Activated T-cell treated with anti-CD3 and anti-CD28 coated beads, Interleukin-2, amount 50 U/mL, for 72 hours (primary cell): ENCODE measurements around the gene BTG1. TPM values are rescaled to one million over a fixed set of nuclear protein-coding genes. Genes with fewer than 3 reads are reported as not detected.

Source experiments
- ATAC-seq, 2 donors: fragments of 150-1000 bp; cut with Tn5 transposase; replicated peaks in 1 of 2; 2 replicates each; pipeline ENCODE4 v1.10.0; 2021; ENCODE audit warnings: moderate library complexity in 2 of 2, mild to moderate bottlenecking in 1 of 2
- DNase-seq, 2 donors: peaks; one replicate each; pipeline ENCODE4 v3.0.0; 2021 to 2022; ENCODE audit warnings: mixed read lengths in 1 of 2
- H3K27ac Mint-ChIP-seq: one replicate; pipeline ENCODE4 v1.8.0; 2022; ENCODE audit warnings: mild to moderate bottlenecking, moderate library complexity, mixed read lengths
- H3K27me3 Mint-ChIP-seq: one replicate; pipeline ENCODE4 v1.8.0; 2022; ENCODE audit warnings: low read depth, mixed read lengths
- H3K36me3 Mint-ChIP-seq, 2 donors: one replicate each; pipeline ENCODE4 v1.8.0; 2022; ENCODE audit warnings: mixed read lengths in 2 of 2, mild to moderate bottlenecking in 1 of 2; ENCODE audit not compliant: insufficient read depth in 2 of 2
- H3K4me1 Mint-ChIP-seq: one replicate; pipeline ENCODE4 v1.8.0; 2022; ENCODE audit warnings: low read depth, mixed read lengths
- H3K4me3 Mint-ChIP-seq, 2 donors: one replicate each; pipeline ENCODE4 v1.8.0; 2022; ENCODE audit warnings: mild to moderate bottlenecking in 2 of 2, mixed read lengths in 2 of 2, moderate library complexity in 2 of 2
- H3K9me3 Mint-ChIP-seq, 2 donors: one replicate each; pipeline ENCODE4 v1.8.0; 2022; ENCODE audit warnings: mixed read lengths in 2 of 2
- total RNA-seq, 2 donors: library from RNA; stranded (reverse); gene quantifications; one replicate each; pipeline ENCODE4 v1.2.3, GENCODE V29; 2022

The BTG1 gene
- total RNA-seq, 2 donors from 2014 or later = 258 to 337 TPM

DNA sequence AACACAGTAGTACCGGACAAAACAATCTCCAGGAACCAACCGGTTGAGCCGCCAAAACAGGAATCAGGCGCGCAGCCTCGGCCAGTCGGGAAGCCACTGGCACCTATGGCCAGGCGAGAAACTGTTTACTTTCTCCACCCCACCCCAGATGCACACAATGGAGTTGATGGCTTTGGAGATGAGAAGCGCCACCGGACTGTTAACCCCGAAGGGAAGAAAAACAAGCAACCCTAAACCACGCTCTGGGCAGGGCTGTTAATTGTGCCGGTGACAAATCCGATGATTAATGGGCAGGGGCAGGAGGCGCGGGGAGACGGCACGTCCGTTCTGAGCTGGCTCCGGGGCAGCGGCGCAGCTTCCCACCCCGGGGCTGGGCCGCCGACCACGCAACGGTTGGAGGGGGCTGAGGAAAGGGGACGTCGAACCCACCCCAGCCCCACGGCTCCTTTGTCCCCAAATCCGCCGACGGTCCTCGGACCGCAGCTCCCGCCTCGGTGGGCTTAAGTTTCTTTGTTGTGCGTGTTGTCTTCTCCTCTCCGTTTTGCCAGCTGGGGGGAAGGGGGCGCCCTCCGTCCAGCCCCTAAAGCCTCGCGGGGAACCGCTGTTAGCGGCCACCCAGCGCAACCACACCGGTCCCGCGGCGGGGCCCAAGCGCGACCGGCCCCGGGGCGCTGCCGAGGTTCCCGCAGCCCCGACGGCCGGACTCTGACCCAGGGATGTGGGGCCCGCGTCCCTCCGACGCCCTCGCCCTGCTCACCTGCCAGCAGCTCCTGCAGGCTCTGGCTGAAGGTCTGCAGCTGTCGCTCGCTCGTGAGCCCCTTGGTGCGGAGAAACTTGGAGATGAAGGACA lies 790 bp downstream of the BTG1 start:
- Mint-ChIP-seq H3K9me3 (no peaks in the 10 kb centered on the region), H3K27me3 (no peaks in the 10 kb centered on the region), H3K4me3 (peak overlapping the region; percentile 98), H3K36me3 (peaks cover 26 to 58% of the 10 kb centered on the region in 2 donors), H3K27ac (peak overlapping the region; percentile 99), H3K4me1 (peaks cover 39% of the 10 kb centered on the region)
- DNase-seq (peak; percentile 63 to 73), ATAC-seq (peak; percentile 3 to 8)

DNA sequence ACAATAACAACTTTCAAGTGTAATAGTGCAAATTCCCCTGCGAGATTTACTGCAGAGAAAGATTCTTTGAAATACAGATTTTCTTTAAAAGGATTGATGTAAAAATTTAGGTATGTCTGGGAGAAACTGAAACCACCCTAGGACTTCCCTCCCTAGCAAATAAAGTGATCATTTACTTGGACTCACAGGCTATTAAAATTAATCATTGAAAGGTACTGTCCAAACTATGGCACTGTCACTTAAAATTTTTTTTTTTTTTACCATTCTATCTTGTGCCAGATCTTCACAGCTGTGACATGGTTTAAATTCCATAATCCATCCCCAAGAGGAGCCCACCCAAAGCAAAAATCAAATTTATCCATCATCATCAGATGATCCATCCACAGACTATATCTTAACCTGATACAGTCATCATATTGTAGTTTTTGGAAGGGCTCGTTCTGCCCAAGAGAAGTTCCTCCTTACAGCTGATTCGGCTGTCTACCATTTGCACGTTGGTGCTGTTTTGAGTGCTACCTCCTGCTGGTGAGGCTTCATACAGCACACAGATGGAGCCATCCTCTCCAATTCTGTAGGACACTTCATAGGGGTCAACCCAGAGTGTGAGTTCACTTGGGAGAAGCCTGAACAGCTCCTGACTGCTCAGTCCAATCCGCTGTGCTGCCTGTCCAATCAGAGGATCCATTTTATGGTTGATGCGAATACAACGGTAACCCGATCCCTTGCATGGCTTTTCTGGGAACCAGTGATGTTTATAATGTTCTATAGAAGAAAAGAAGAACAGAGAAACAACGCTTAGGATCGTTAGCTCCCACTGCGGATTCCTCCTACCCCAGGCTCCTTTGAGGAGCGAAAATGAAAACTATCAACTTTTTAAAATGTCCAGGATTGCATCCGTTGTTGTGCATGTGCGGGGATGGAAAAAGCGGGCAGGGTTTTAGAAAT lies 1.7 kb downstream of the BTG1 start:
- peak; percentile 48 to 50 for ATAC-seq
- no peaks in the 10 kb centered on the region for H3K27me3 Mint-ChIP-seq
- peaks cover 37% of the 10 kb centered on the region for H3K4me1 Mint-ChIP-seq

DNA sequence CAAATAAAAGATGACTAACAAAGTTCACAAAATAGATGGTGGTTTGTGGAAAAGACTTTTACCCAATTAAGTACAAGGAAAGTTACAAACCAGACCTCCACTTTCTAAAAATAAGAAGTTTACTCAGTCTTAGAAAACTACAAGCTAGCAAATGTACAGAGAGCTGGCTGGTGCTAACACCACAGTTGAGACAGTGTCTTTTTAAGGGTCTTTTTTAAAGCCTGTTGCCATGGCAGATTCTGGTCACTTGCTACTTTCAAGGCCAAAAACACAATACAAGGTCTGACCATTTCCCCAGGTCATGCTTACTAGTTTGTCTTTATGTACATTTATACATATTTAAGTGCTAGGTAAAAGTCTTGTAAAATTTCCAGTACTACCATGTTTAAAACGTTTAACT lies 2.4 kb downstream of the BTG1 start:
- DNase-seq (no peak), ATAC-seq (no peak)
- no peaks in the 10 kb centered on the region for H3K27me3 Mint-ChIP-seq
- peaks cover 37% of the 10 kb centered on the region for H3K4me1 Mint-ChIP-seq
- no peaks in the 10 kb centered on the region for H3K9me3 Mint-ChIP-seq
- H3K4me3 Mint-ChIP-seq = peak overlapping the region; percentile 98
- peak overlapping the region; percentile 92 for H3K27ac Mint-ChIP-seq
- H3K36me3 Mint-ChIP-seq = peaks cover 32 to 70% of the 10 kb centered on the region in 2 donors

More for the DNA sequence above, 1.7 kb downstream of the BTG1 start:
- Mint-ChIP-seq H3K9me3 (no peaks in the 10 kb centered on the region), H3K36me3 (peaks cover 30 to 66% of the 10 kb centered on the region in 2 donors), H3K4me3 (peak overlapping the region; percentile 98), H3K27ac (peak overlapping the region; percentile 92)
- DNase-seq = peak; percentile 75 to 79

DNA sequence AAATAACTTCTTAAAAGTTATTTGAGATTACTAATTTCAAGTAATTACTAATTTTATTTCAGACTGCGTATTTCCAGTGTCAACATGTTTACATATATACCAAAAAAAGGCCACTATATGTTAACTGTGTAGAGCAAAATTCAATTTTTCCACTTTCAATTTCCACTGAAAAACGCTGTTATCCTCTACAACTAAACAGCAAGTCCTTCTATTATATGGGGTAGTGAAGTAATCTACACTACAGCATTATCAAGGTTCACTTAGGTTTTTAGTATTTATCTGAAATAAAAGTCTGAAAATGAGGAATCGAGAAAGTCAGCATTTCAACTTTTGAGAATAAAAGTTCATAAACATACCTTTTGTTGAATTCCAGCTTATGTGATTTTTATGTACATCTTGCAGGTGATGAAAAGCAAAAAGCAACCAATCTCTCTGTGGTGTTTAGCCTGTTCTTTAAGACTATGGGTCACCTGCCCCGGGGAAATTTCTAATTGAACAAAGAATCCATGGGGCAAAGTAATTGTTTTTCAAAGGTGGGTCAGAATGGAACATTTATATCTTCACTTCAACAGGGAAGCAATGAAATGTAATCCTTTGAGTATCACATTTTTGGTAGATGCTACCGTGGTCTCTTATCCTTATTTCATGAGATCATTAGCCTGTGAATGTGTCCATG lies 3.3 kb downstream of the BTG1 start:
- peaks cover 36 to 71% of the 10 kb centered on the region in 2 donors for H3K36me3 Mint-ChIP-seq
- no peak for DNase-seq
- H3K4me1 Mint-ChIP-seq = peaks cover 37% of the 10 kb centered on the region
- no peak for ATAC-seq
- no peaks in the 10 kb centered on the region for H3K9me3 Mint-ChIP-seq
- peak overlapping the region; percentile 98 for H3K4me3 Mint-ChIP-seq
- H3K27me3 Mint-ChIP-seq = no peaks in the 10 kb centered on the region
- peak overlapping the region; percentile 92 for H3K27ac Mint-ChIP-seq

DNA sequence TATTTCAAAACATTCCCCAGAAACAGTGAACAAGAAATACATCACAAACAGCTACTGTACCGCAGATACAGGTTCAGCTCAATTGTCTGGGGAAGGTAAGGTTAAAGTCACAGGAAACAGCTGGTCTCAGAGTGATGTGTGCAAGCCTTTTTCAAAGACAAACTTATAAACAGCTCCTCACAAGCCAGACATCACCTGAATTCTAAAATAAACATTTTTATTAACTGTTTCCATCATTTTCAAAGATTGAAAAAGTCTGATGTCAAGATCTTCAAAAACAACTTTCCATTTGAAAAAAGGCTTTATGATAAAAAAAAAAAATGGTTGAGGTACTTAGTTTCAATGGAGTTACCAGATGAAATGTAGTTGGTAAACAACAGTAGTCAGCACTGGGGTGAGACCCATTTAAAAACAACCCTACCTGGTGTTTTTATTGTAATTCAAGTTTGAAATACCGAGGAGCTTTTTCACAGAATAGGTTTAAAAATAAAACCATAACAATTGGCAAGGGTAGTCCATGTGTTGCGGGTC lies 4.0 kb downstream of the BTG1 start:
- H3K27me3 Mint-ChIP-seq = no peaks in the 10 kb centered on the region
- peak overlapping the region; percentile 92 for H3K27ac Mint-ChIP-seq
- H3K4me3 Mint-ChIP-seq = peak overlapping the region; percentile 98
- H3K4me1 Mint-ChIP-seq = peaks cover 37% of the 10 kb centered on the region
- DNase-seq = no peak
- ATAC-seq = no peak
- H3K36me3 Mint-ChIP-seq = peaks cover 36 to 74% of the 10 kb centered on the region in 2 donors
- no peaks in the 10 kb centered on the region for H3K9me3 Mint-ChIP-seq

DNA sequence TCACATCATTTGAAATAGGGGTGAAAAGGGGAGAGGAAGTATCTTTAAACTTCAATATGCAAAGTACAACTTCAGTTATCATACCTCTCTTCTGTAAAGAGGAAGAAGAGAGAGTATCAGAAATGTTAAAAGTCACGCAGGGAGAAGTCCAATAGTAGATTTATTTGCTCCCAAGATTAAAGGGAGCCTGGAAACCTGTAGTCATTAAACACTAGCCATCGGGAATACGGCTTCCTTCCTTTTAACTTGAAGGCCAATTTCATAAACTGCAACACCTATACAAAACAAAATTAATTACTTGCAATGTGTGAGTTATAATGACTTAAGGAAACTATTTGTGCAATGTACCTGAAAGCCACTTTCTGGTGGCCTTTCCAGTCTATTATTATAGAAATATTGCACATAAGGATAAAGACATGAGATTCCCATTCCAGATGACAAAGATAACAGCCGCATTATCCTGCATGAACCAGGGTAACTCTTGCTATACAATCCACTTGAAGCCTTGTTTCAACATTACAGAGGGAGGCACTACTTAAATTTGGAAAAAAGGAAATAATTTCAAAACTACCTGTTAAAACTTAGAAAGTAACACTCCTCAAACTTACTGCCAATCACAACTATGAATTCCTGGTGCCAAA lies 4.6 kb downstream of the BTG1 start:
- Mint-ChIP-seq H3K9me3 (peaks cover 0 to 1% of the 10 kb centered on the region in 2 donors), H3K4me1 (peaks cover 38% of the 10 kb centered on the region), H3K4me3 (peak overlapping the region; percentile 98), H3K27me3 (no peaks in the 10 kb centered on the region), H3K36me3 (peaks cover 38 to 73% of the 10 kb centered on the region in 2 donors), H3K27ac (peak overlapping the region; percentile 92)
- no peak for DNase-seq
- no peak for ATAC-seq

DNA sequence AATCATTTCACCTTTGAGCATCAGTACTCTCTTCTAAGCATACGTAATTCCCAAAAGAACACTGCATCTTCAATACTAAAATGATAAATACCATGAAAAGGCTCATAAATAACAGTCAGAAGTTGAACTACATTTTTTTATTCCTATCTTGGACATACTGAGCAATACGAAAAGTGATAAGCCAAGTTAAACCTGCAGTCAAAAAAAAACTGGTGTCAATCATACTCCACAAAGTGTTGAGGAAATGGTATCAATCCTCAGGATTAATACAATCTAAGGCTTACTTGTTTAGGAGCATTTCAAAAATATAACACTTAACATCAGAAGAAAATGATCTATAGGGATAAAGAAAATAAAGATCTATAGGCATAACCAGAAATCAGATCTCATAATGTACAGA lies 5.5 kb downstream of the BTG1 start:
- ATAC-seq (no peak), DNase-seq (no peak)
- H3K4me1 Mint-ChIP-seq = peaks cover 46% of the 10 kb centered on the region
- peaks cover 38 to 72% of the 10 kb centered on the region in 2 donors for H3K36me3 Mint-ChIP-seq
- H3K27me3 Mint-ChIP-seq = no peaks in the 10 kb centered on the region
- H3K4me3 Mint-ChIP-seq = peak overlapping the region; percentile 98
- peak overlapping the region; percentile 92 for H3K27ac Mint-ChIP-seq
- H3K9me3 Mint-ChIP-seq = peaks cover 0 to 1% of the 10 kb centered on the region in 2 donors

DNA sequence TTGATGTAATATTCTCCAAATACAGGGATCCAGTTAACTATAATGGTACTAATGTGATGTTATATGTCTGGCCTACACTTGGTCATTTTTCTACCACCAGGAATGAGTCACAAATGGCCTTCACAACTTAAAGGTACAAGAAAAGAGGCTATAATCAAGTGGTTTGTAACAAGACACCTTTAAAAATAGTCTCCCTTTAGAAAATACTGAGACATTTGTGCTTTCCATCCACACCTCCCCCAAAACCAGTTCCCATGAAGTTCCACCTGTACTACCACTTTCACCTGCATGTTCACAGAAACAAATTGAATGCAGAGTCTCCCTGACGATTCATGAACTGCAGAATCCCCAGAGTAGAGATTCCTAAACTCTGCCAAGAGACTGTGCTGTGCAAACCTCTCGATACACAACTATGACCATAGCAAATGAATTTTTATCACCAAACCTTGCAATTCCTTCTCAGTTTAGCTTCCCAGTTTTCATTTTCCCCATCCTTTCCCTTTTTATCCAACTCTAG lies 6.0 kb downstream of the BTG1 start:
- Mint-ChIP-seq H3K36me3 (peaks cover 40 to 72% of the 10 kb centered on the region in 2 donors), H3K9me3 (peaks cover 0 to 1% of the 10 kb centered on the region in 2 donors), H3K27ac (peak overlapping the region; percentile 92), H3K4me1 (peaks cover 51% of the 10 kb centered on the region), H3K4me3 (peak overlapping the region; percentile 98), H3K27me3 (no peaks in the 10 kb centered on the region)
- ATAC-seq (no peak), DNase-seq (no peak)

DNA sequence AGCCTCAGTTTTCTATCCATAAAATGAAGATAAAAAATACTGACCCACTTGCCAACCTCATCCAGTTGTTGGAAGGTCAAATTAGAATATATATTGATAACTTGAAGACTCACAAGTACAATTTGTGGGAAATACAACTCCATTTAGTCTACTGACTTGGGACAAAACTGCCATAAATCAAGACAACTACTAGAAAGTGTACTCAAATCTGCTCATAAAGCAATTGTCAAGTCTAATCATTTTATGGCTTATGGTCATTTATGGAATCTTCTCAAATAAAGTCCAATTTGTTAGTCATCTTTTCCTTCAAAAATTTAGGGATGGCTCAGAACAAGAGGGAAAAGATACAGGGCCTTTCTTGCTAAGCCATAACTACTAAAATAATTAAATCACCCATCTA lies 7.0 kb downstream of the BTG1 start:
- Mint-ChIP-seq H3K27ac (peak overlapping the region; percentile 92), H3K4me3 (peak overlapping the region; percentile 98), H3K27me3 (no peaks in the 10 kb centered on the region), H3K4me1 (peaks cover 61% of the 10 kb centered on the region), H3K36me3 (peaks cover 33 to 62% of the 10 kb centered on the region in 2 donors), H3K9me3 (peaks cover 0 to 1% of the 10 kb centered on the region in 2 donors)
- DNase-seq (no peak), ATAC-seq (no peak)

DNA sequence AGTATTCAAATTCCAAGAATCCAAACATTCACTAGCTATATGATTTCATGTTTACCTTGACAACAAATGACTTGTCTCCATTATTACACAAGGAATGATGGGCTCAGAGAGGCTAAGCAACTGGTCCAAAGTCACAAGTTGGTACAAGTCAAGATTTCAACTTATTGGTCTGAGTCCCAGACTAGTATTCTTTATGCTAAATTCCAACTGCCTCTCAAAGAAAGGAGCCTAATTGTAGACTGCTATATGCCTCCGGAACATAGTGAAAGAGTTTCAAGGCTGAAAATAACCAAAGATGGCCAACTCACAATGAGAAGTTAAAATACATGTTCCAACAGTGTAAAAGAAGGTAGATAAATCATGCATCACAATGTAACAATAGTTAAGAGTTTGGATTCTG lies 7.5 kb downstream of the BTG1 start:
- DNase-seq (no peak), ATAC-seq (no peak)
- H3K27ac Mint-ChIP-seq = peak overlapping the region; percentile 92
- H3K36me3 Mint-ChIP-seq = peaks cover 32 to 57% of the 10 kb centered on the region in 2 donors
- H3K9me3 Mint-ChIP-seq = peaks cover 0 to 1% of the 10 kb centered on the region in 2 donors
- H3K4me3 Mint-ChIP-seq = peak overlapping the region; percentile 98
- H3K4me1 Mint-ChIP-seq = peaks cover 66% of the 10 kb centered on the region
- no peaks in the 10 kb centered on the region for H3K27me3 Mint-ChIP-seq

DNA sequence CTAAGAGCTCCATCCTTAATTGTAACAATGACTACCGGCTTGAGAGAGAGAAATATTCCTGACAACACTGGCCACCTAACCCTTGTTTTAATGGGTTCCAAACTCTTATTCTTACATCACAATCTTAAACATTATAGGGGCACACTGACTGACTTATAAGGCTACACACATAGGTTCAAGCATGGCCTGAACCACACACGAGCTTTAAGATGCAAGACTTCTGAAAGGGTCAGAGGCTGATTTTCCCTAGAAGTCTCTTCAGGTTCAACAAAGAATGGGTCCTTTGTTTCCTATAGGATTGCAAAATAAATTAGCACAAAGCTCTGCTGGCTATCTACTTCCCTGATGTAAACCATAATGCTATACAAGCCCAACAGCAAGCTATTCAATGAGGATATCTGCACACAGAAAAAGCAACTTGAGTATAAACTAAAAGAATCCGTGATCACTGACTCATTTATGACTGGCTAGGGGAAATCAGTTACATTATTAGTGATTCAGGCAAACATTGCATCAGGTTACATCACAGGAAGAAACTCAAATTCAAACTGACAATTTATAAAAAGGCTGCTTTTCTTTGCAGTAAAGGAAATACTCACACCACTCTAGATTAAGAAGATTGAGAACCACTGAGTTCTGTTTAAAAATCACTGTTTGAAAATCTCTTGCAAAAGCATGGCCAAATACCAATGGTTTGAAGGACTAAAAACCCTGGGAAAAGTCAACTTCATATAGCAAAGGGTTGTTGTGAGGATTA lies 8.5 kb downstream of the BTG1 start:
- H3K4me3 Mint-ChIP-seq = peak overlapping the region; percentile 98
- no peaks in the 10 kb centered on the region for H3K27me3 Mint-ChIP-seq
- peak; percentile 55 to 56 for ATAC-seq
- no peak for DNase-seq
- peaks cover 0 to 1% of the 10 kb centered on the region in 2 donors for H3K9me3 Mint-ChIP-seq
- peaks cover 76% of the 10 kb centered on the region for H3K4me1 Mint-ChIP-seq
- H3K36me3 Mint-ChIP-seq = peaks cover 27 to 47% of the 10 kb centered on the region in 2 donors
- peak overlapping the region; percentile 92 for H3K27ac Mint-ChIP-seq
